Osteoblast (primary cell): Measurements from ENCODE around the gene SFMBT2. TPM values are rescaled to one million over a fixed set of nuclear protein-coding genes. Genes with fewer than 3 reads are reported as not detected.

ENCODE experiments used
- DNase-seq: peaks from one replicate; pipeline ENCODE4 v3.0.0; 2011; ENCODE audit warnings: low spot score, mixed read lengths; ENCODE audit not compliant: insufficient read length; ENCODE audit errors: missing footprints
- H2AFZ ChIP-seq: 2 replicates; pipeline ENCODE4 v1.6.0; 2011; ENCODE audit warnings: mild to moderate bottlenecking, low read length
- H3K27ac ChIP-seq: 2 replicates; pipeline ENCODE4 v1.5.1; 2011; ENCODE audit warnings: mild to moderate bottlenecking, low read depth, low read length, moderate library complexity
- H3K27me3 ChIP-seq: 2 replicates; pipeline ENCODE4 v1.6.0; 2012; ENCODE audit warnings: mild to moderate bottlenecking, control low read depth, inconsistent platforms, low read length, moderate library complexity; ENCODE audit not compliant: insufficient read depth
- H3K36me3 ChIP-seq: 2 replicates; pipeline ENCODE4 v1.5.1; 2011; ENCODE audit warnings: mild to moderate bottlenecking, low read length, control low read depth, moderate library complexity; ENCODE audit not compliant: insufficient read depth
- H3K4me1 ChIP-seq: 2 replicates; pipeline ENCODE4 v1.5.1; 2011; ENCODE audit warnings: mild to moderate bottlenecking, low read length, control low read depth, moderate library complexity; ENCODE audit not compliant: insufficient read depth
- H3K4me2 ChIP-seq: 2 replicates; pipeline ENCODE4 v1.6.0; 2011; ENCODE audit warnings: mild to moderate bottlenecking, low read length; ENCODE audit not compliant: insufficient read depth
- H3K4me3 ChIP-seq: fragments of 200-600 bp; sonication (generic); 3 replicates; pipeline ENCODE4 v1.5.1; 2012; ENCODE audit warnings: mild to moderate bottlenecking, low read length, inconsistent platforms; ENCODE audit not compliant: insufficient read depth
- H3K79me2 ChIP-seq: 2 replicates; pipeline ENCODE4 v1.6.0; 2012; ENCODE audit warnings: mild to moderate bottlenecking, low read length, control low read depth, inconsistent platforms; ENCODE audit not compliant: insufficient read depth
- H3K9me3 ChIP-seq: 2 replicates; pipeline ENCODE4 v1.5.1; 2011; ENCODE audit warnings: low read depth, low read length, control low read depth
- H4K20me1 ChIP-seq: 2 replicates; pipeline ENCODE4 v1.6.0; 2012; ENCODE audit warnings: mild to moderate bottlenecking, low read length, control low read depth; ENCODE audit not compliant: insufficient read depth
- total RNA-seq: library from RNA; depleted of rRNA; stranded (reverse); fragments of >200 nt; gene quantifications from 2 replicates; pipeline ENCODE4 v1.2.3, GENCODE V29; 2012
- TF ChIP-seq, protein P1 (sequence below): IDR thresholded peaks from 2 replicates; pipeline ENCODE4 v1.5.1; 2011; ENCODE audit warnings: mild to moderate bottlenecking, low read depth, low read length, moderate library complexity; ENCODE audit errors: extremely low read depth

Gene SFMBT2
- total RNA-seq, 1 donor: under 0.01 TPM

DNA sequence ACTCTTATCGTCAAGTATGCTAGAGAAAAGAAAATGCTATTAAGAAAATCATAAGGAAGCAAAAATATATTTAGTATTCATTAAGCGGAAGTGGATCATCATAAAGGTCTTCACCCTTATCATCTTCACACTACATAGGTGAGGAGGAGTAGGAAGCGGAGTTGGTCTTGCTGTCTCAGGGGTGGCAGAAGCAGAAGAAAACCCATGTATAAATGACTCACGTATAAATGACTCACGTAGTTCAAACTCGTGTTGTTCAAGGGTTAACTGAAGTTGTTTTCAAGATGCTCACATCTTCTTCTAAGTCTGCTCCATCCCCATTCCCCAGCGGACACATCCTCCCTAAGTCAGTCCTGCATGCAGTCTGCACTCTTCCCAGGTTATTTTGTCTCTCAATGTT lies 72.4 kb downstream of the SFMBT2 start:
- no peaks in the 10 kb centered on the region for H3K4me1 ChIP-seq
- H3K27ac ChIP-seq: no peak overlapping the region
- no peaks in the 10 kb centered on the region for H3K9me3 ChIP-seq
- no peaks in the 10 kb centered on the region for H3K79me2 ChIP-seq
- TF ChIP-seq, protein P1, sequence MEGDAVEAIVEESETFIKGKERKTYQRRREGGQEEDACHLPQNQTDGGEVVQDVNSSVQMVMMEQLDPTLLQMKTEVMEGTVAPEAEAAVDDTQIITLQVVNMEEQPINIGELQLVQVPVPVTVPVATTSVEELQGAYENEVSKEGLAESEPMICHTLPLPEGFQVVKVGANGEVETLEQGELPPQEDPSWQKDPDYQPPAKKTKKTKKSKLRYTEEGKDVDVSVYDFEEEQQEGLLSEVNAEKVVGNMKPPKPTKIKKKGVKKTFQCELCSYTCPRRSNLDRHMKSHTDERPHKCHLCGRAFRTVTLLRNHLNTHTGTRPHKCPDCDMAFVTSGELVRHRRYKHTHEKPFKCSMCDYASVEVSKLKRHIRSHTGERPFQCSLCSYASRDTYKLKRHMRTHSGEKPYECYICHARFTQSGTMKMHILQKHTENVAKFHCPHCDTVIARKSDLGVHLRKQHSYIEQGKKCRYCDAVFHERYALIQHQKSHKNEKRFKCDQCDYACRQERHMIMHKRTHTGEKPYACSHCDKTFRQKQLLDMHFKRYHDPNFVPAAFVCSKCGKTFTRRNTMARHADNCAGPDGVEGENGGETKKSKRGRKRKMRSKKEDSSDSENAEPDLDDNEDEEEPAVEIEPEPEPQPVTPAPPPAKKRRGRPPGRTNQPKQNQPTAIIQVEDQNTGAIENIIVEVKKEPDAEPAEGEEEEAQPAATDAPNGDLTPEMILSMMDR: no peak
- no peaks in the 10 kb centered on the region for H3K36me3 ChIP-seq
- H2AFZ ChIP-seq: no peak overlapping the region
- H3K27me3 ChIP-seq: no peaks in the 10 kb centered on the region
- H3K4me3 ChIP-seq: no peak overlapping the region
- H4K20me1 ChIP-seq: no peaks in the 10 kb centered on the region
- no peak for DNase-seq
- H3K4me2 ChIP-seq: no peak overlapping the region

DNA sequence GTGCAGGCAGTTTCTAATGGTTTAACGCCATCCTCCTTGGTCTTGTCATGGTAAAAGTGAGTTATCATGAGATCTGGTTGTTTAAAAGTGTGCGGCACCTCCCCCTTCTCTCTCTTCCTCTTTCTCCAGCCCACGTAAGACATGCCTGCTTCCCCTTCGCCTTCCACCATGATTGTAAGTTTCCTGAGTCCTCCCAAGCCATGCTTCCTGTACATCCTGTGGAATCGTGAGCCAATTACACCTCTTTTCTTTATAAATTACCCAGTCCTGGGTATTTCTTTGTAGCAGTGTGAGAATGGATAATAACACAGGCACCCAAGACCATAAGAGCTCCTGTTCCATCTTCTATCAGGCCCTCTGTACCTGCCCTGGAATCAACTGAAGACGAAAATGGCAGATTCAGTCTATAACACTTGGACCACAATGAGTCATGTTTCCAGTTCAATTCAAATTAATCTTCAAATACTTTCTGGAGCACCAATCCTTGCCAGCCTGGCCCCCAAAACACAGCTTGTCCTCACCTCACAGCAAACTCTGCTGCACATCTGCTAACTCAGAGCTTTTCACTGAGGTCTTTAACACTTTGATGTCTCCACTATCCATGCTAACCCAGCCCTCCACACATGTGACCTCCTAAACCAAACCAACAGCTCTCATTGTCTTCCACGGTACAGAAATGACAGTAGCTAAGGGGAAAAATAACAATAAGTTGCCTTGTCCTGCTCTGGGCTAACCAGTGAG lies 73.2 kb downstream of the SFMBT2 start:
- Histone ChIP-seq H3K36me3 (no peaks in the 10 kb centered on the region), H4K20me1 (no peaks in the 10 kb centered on the region), H2AFZ (no peak overlapping the region), H3K4me2 (no peak overlapping the region), H3K27me3 (no peaks in the 10 kb centered on the region), H3K4me3 (no peak overlapping the region), H3K79me2 (no peaks in the 10 kb centered on the region), H3K4me1 (no peaks in the 10 kb centered on the region), H3K27ac (no peak overlapping the region), H3K9me3 (no peaks in the 10 kb centered on the region)
- TF ChIP-seq, protein P1: no peak
- no peak for DNase-seq

DNA sequence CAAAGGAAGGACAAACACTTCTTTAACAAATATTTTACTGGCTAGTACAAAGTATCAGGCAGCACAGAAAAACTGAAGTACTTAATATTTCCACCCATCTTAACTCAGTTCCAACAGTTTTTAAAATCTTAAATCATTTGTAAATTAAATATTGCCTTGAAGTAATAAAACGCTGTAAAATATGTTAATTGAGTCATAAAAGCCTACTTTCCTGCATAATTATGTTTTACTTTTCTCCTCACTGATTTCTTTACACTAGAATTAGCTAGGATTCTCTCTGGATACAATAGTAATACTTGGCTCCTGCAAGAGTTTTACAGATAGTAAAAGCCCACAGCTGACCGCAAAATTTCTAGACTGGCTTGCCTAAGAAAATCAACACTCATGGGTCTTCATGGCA lies 74.9 kb downstream of the SFMBT2 start:
- Histone ChIP-seq H3K9me3 (peaks cover 3% of the 10 kb centered on the region), H3K79me2 (no peaks in the 10 kb centered on the region), H2AFZ (no peak overlapping the region), H3K4me1 (no peaks in the 10 kb centered on the region), H3K4me2 (no peak overlapping the region), H3K27me3 (no peaks in the 10 kb centered on the region), H4K20me1 (no peaks in the 10 kb centered on the region), H3K36me3 (no peaks in the 10 kb centered on the region), H3K27ac (no peak overlapping the region), H3K4me3 (no peak overlapping the region)
- DNase-seq: no peak
- TF ChIP-seq, protein P1: no peak

- Histone ChIP-seq H3K36me3 (no peaks in the 10 kb centered on the region), H3K79me2 (no peaks in the 10 kb centered on the region)
- no peak for DNase-seq
Measured at GRCh38 chr10:7334642-7334964, 76.2 kb downstream of the SFMBT2 start.

More at GRCh38 chr10:7334642-7334964, 76.2 kb downstream of the SFMBT2 start:
- TF ChIP-seq, protein P1: no peak
- no peak overlapping the region for H2AFZ ChIP-seq
- no peak overlapping the region for H3K4me2 ChIP-seq
- no peaks in the 10 kb centered on the region for H4K20me1 ChIP-seq
- H3K27me3 ChIP-seq: no peaks in the 10 kb centered on the region
- no peak overlapping the region for H3K4me3 ChIP-seq
- H3K4me1 ChIP-seq: no peaks in the 10 kb centered on the region
- H3K27ac ChIP-seq: no peak overlapping the region
- peaks cover 3% of the 10 kb centered on the region for H3K9me3 ChIP-seq
